Neuronal stem cell (in vitro differentiated cells): ENCODE measurements around the gene ATXN7L3.

Experiments
- DNase-seq: peaks from one replicate; pipeline ENCODE4 v3.0.0-alpha.2; 2013; ENCODE audit warnings: low spot score
- H2AFZ ChIP-seq: one replicate; pipeline ENCODE4 v1.6.1; 2013; ENCODE audit warnings: mild to moderate bottlenecking, low read length, inconsistent platforms
- H2AK5ac ChIP-seq: 2 replicates; pipeline ENCODE4 v1.6.1; 2013; ENCODE audit warnings: low read depth, mild to moderate bottlenecking, inconsistent platforms, low read length, moderate library complexity, mixed read lengths
- H2BK120ac ChIP-seq: 2 replicates; pipeline ENCODE4 v1.6.1; 2013; ENCODE audit warnings: low read depth, mild to moderate bottlenecking, inconsistent platforms, low read length, moderate library complexity, mixed read lengths
- H2BK12ac ChIP-seq: one replicate; pipeline ENCODE4 v1.6.1; 2013; ENCODE audit warnings: low read length, inconsistent platforms
- H2BK15ac ChIP-seq: 2 replicates; pipeline ENCODE4 v1.6.1; 2013; ENCODE audit warnings: mild to moderate bottlenecking, low read length, inconsistent platforms, mixed read lengths
- H2BK5ac ChIP-seq: one replicate; pipeline ENCODE4 v1.6.1; 2013; ENCODE audit warnings: inconsistent platforms, mild to moderate bottlenecking, low read length, moderate library complexity
- H3K14ac ChIP-seq: one replicate; pipeline ENCODE4 v1.6.1; 2013; ENCODE audit warnings: low read length, inconsistent platforms
- H3K18ac ChIP-seq: 2 replicates; pipeline ENCODE4 v1.6.1; 2013; ENCODE audit warnings: low read length, inconsistent platforms
- H3K23ac ChIP-seq: 2 replicates; pipeline ENCODE4 v1.6.1; 2013; ENCODE audit warnings: low read depth, mild to moderate bottlenecking, mixed read lengths, low read length, inconsistent platforms; ENCODE audit not compliant: poor library complexity
- H3K27ac ChIP-seq: replicated peaks from 3 replicates; pipeline ENCODE4 v1.5.1; 2013; ENCODE audit warnings: low read length, inconsistent platforms
- H3K27me3 ChIP-seq, 3 experiments: 2 replicates each; pipeline ENCODE4 v1.6.1; 2013; ENCODE audit warnings: low read length in 3 of 3, mild to moderate bottlenecking in 2 of 3, inconsistent platforms in 1 of 3, low read depth in 1 of 3, mixed read lengths in 1 of 3, moderate library complexity in 1 of 3; ENCODE audit not compliant: control insufficient read depth in 3 of 3, insufficient read depth in 3 of 3
- H3K36me3 ChIP-seq, 2 donors: replicated peaks in 1 of 2; 2 replicates each; pipeline ENCODE4 v1.6.1; 2013; ENCODE audit warnings: low read length in 2 of 2; ENCODE audit not compliant: control insufficient read depth in 2 of 2, insufficient read depth in 2 of 2
- H3K4ac ChIP-seq: 2 replicates; pipeline ENCODE4 v1.6.1; 2013; ENCODE audit warnings: inconsistent platforms, mild to moderate bottlenecking, low read length, moderate library complexity
- H3K4me1 ChIP-seq, 2 donors: 1 replicate in 1 of 2; 2 replicates in 1 of 2; pipeline ENCODE4 v1.6.1; 2013; ENCODE audit warnings: low read length in 2 of 2, low read depth in 1 of 2; ENCODE audit not compliant: control insufficient read depth in 2 of 2, insufficient read depth in 1 of 2
- H3K4me2 ChIP-seq: one replicate; pipeline ENCODE4 v1.6.1; 2013; ENCODE audit warnings: mild to moderate bottlenecking, low read length, inconsistent platforms; ENCODE audit not compliant: insufficient read depth, poor library complexity, severe bottlenecking
- H3K4me3 ChIP-seq, 2 donors: 2 replicates each; pipeline ENCODE4 v1.5.1; 2013; ENCODE audit warnings: low read length in 2 of 2, mild to moderate bottlenecking in 2 of 2, inconsistent platforms in 1 of 2, moderate library complexity in 1 of 2
- H3K79me1 ChIP-seq: one replicate; pipeline ENCODE4 v1.6.1; 2013; ENCODE audit warnings: low read depth, mild to moderate bottlenecking, inconsistent platforms, low read length, moderate library complexity
- H3K9ac ChIP-seq: one replicate; pipeline ENCODE4 v1.6.1; 2013; ENCODE audit warnings: mild to moderate bottlenecking, low read depth, low read length, inconsistent platforms; ENCODE audit not compliant: poor library complexity
- H3K9me3 ChIP-seq, 2 donors: replicated peaks in 1 of 2; 2 replicates each; pipeline versions ENCODE3 to v1.6.1; 2013; ENCODE audit warnings: low read length in 2 of 2, mild to moderate bottlenecking in 2 of 2, inconsistent platforms in 1 of 2, low read depth in 1 of 2, mixed read lengths in 1 of 2, moderate library complexity in 1 of 2; ENCODE audit not compliant: control insufficient read depth in 2 of 2, insufficient read depth in 1 of 2
- H4K8ac ChIP-seq: one replicate; pipeline ENCODE4 v1.6.1; 2013; ENCODE audit warnings: low read depth, mild to moderate bottlenecking, inconsistent platforms, low read length, moderate library complexity
- H4K91ac ChIP-seq: one replicate; pipeline ENCODE4 v1.6.1; 2013; ENCODE audit warnings: low read length, low read depth, mild to moderate bottlenecking, inconsistent platforms; ENCODE audit not compliant: poor library complexity
- WGBS, 2 donors: extraction: QIAGEN DNeasy Blood & Tissue Kit; methylation state at CpG; one replicate each; pipeline ENCODE4 v1.1.7; 2013; ENCODE audit warnings: missing lambda C conversion rate in 2 of 2, mixed read lengths in 1 of 2; ENCODE audit not compliant: insufficient read length in 2 of 2, insufficient replicate concordance in 1 of 2; ENCODE audit errors: extremely low coverage in 2 of 2; 5-methylcytosine and 5-hydroxymethylcytosine counted together

The ATXN7L3 gene

DNA sequence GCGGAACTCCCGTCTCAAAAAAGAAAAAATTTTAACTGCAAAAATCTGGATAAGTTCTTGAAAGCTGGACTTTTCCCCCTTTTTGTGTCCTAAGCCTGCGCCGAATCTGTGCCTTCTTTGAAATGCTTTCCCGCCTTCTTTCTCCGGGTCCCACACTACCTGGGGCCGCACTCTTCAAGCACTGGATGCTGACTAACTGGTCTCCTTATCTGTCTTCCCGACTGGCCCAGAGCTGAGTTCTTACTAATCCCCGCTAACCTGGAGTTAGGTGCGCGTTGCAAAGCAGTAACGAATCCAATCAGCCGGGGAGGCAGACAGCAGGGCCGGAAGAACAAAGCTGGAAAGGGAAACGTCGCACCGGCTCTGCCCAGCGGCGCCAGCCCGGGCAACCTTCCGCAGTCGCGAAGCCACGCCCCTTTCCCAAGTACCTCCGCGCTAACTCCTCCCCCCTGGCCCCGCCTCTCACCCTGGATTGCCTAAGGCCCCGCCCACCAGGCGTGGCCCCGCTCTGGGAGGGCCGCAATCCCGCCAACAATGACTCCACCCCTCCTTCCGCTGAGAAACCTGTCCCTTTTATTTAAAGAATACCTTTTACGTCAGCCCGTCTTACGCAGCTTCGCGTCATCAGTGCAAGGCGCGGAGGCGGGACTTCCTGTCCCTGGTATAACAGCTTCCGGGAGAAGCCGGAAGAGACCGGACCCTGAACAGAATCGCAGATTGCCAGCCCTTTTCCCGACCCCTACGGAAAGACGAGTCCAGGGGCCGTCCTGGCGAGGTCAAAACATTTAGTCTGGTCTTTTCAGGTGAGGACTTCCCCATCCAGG lies 13.2 kb downstream of the ATXN7L3 start, which contains the start of gene TMUB2:
TSS of gene TMUB2 (plus strand) at position 666 of the 824 bp plus-strand sequence. CDS start 737 bp downstream, outside the sequence.
- Histone ChIP-seq H2BK120ac (no peak within 1 kb of the TSS), H3K4me2 (peak within 1 kb of the TSS; percentile 95), H3K4ac (no peak within 1 kb of the TSS), H2AK5ac (peak within 1 kb of the TSS; percentile 50), H2AFZ (peak within 1 kb of the TSS; percentile 94), H2BK12ac (no peak within 1 kb of the TSS), H3K23ac (peak within 1 kb of the TSS; percentile 89), H3K27me3 (no peaks in the 10 kb centered on the region), H2BK15ac (no peak within 1 kb of the TSS), H3K4me1 (peaks cover 0 to 7% of the 10 kb centered on the region in 2 donors), H3K4me3 (peak within 1 kb of the TSS; percentile 96 to 99), H3K14ac (peak within 1 kb of the TSS; percentile 95), H4K91ac (no peak within 1 kb of the TSS), H3K27ac (peak within 1 kb of the TSS; percentile 87), H3K79me1 (peaks cover 16% of the 10 kb centered on the region), H2BK5ac (peak within 1 kb of the TSS; percentile 33), H3K9ac (peak within 1 kb of the TSS; percentile 96), H3K9me3 (peaks cover 3 to 6% of the 10 kb centered on the region in 2 donors), H3K36me3 (peaks cover 24 to 60% of the 10 kb centered on the region in 2 donors), H4K8ac (peak within 1 kb of the TSS; percentile 31), H3K18ac (peak within 1 kb of the TSS; percentile 99)
- DNase-seq = peak; percentile 99
- no CpG with 5 or more reads among the region's 50 CpGs for WGBS, 2 donors

DNA sequence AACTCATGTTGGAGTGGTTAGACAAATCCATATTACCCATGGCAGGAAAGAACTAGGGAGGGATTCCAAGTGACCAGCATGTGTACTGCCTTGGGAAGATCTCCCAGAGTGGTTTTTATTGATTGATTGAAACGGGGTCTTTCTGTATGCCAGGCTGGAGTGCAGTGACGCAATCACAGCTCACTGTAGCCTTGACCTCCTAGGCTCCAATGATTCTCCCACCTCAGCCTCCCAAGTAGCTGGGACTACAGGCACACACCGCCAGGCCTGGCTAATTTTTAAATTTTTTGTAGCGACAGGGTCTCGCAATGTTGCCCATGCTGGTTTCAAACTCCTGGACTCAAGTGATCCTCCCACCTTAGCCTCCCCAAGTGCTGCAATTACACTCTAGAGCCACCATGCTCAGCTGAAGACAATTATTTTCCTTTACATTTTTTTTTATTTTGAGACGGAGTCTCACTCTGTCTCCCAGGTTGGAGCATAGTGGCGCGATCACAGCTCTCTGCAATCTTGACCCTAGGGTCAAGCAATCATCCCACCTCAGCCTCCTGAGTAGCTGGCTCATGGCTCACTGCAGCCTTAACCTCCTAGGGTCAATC lies 15.4 kb downstream of the ATXN7L3 start:
- Histone ChIP-seq H3K14ac (no peak overlapping the region), H3K79me1 (peaks cover 16% of the 10 kb centered on the region), H3K4me3 (no peak overlapping the region), H2BK12ac (no peak overlapping the region), H3K23ac (no peak overlapping the region), H3K36me3 (peaks cover 19 to 44% of the 10 kb centered on the region in 2 donors), H2BK120ac (no peak overlapping the region), H2AFZ (no peak overlapping the region), H2BK5ac (no peak overlapping the region), H3K4me1 (peaks cover 0 to 7% of the 10 kb centered on the region in 2 donors), H4K8ac (no peak overlapping the region), H3K4me2 (no peak overlapping the region), H3K4ac (no peak overlapping the region), H3K18ac (no peak overlapping the region), H3K27me3 (no peaks in the 10 kb centered on the region), H3K9me3 (peaks cover 3 to 6% of the 10 kb centered on the region in 2 donors), H2BK15ac (no peak overlapping the region), H2AK5ac (no peak overlapping the region), H3K27ac (no peak overlapping the region), H4K91ac (no peak overlapping the region), H3K9ac (no peak overlapping the region)
- no peak for DNase-seq
- WGBS, 2 donors = no CpG with 5 or more reads among the region's 8 CpGs

DNA sequence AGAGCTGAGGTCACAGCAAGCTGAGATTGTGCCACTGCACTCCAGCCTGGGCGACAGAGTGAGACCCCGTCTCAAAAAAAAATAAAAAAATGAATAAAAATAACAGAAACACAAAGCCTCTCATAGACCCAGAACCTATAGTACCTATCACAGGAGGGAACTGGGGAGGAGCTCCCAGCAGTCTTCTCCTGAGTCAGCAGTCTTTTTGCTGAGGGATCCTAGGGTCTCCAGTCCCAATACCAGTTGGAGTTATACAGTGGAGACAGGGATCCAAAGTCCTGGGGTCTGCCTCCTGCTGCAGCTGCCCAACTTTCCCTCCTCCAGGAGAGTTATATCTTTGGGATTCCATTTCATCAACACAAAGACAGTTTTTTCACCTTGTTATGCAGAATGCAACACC lies 16.7 kb downstream of the ATXN7L3 start:
- Histone ChIP-seq H2AFZ (no peak overlapping the region), H3K36me3 (peaks cover 25 to 50% of the 10 kb centered on the region in 2 donors), H3K79me1 (peaks cover 12% of the 10 kb centered on the region), H4K8ac (no peak overlapping the region), H3K9ac (no peak overlapping the region), H3K27me3 (no peaks in the 10 kb centered on the region), H2BK12ac (no peak overlapping the region), H3K27ac (no peak overlapping the region), H3K14ac (no peak overlapping the region), H4K91ac (no peak overlapping the region), H3K23ac (no peak overlapping the region), H2BK120ac (no peak overlapping the region), H3K9me3 (peaks cover 3 to 6% of the 10 kb centered on the region in 2 donors), H3K4ac (no peak overlapping the region), H3K4me2 (no peak overlapping the region), H3K18ac (no peak overlapping the region), H2BK5ac (no peak overlapping the region), H3K4me1 (peaks cover 0 to 7% of the 10 kb centered on the region in 2 donors), H2AK5ac (no peak overlapping the region), H3K4me3 (no peak overlapping the region), H2BK15ac (no peak overlapping the region)
- no CpG with 5 or more reads among the region's 2 CpGs for WGBS, 2 donors
- no peak for DNase-seq

DNA sequence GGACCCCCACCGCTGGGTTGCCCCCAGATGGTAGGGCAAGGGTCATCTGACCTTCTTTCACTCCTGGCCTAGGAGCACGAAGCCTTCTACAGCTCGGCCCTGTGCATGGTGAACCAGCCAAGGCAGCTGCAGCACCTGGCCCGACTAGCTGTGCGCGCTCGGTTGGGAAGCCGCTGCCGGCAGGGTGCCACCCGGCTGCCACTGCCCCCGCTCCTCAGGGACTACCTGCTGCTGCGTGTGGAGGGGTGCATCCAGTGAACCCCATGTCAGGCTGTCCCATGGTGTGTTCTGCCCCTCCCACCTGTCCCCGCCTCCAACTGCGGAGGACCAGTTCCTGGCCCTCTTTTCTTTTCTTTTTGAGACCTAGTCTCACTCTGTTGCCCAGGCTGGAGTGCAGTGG lies 21.6 kb downstream of the ATXN7L3 start:
- no peak overlapping the region for H4K91ac ChIP-seq
- no peaks in the 10 kb centered on the region for H3K27me3 ChIP-seq
- no peak overlapping the region for H3K9ac ChIP-seq
- no peak overlapping the region for H2AFZ ChIP-seq
- no peak overlapping the region for H3K4ac ChIP-seq
- H3K4me1 ChIP-seq = no peaks in the 10 kb centered on the region
- no peak for DNase-seq
- no CpG with 5 or more reads among the region's 14 CpGs for WGBS, 2 donors
- H3K9me3 ChIP-seq = peaks cover 3 to 6% of the 10 kb centered on the region in 2 donors
- peak overlapping the region; percentile 38 for H3K14ac ChIP-seq
- no peak overlapping the region for H3K27ac ChIP-seq
- no peak overlapping the region for H4K8ac ChIP-seq
- peaks cover 9% of the 10 kb centered on the region for H3K79me1 ChIP-seq
- H3K36me3 ChIP-seq = peaks cover 35 to 61% of the 10 kb centered on the region in 2 donors
- H3K18ac ChIP-seq = peak overlapping the region; percentile 4
- H3K23ac ChIP-seq = no peak overlapping the region
- peak overlapping the region in 1 of 2 donors; percentile 21 for H3K4me3 ChIP-seq
- H3K4me2 ChIP-seq = no peak overlapping the region
- no peak overlapping the region for H2BK5ac ChIP-seq
- H2BK15ac ChIP-seq = no peak overlapping the region
- no peak overlapping the region for H2BK120ac ChIP-seq
- H2BK12ac ChIP-seq = no peak overlapping the region
- no peak overlapping the region for H2AK5ac ChIP-seq
